Parathyroid adenoma (tissue), 2 donors: Measurements from ENCODE around the gene MPHOSPH6.

Experiments
- H2AFZ ChIP-seq: fragments of 300-600 bp; sonication (generic); one replicate; pipeline ENCODE4 v1.7.0; 2017; ENCODE audit warnings: antibody characterized with exemption, mild to moderate bottlenecking
- H3K27ac ChIP-seq: fragments of 300-600 bp; sonication (generic); one replicate; pipeline ENCODE4 v1.7.0; 2017
- H3K27me3 ChIP-seq: fragments of 300-600 bp; sonication (generic); one replicate; pipeline ENCODE4 v1.7.0; 2017; ENCODE audit warnings: low read length; ENCODE audit not compliant: control insufficient read depth, insufficient read depth
- H3K36me3 ChIP-seq: fragments of 300-600 bp; sonication (generic); one replicate; pipeline ENCODE4 v1.7.0; 2017; ENCODE audit warnings: low read length; ENCODE audit not compliant: control insufficient read depth, insufficient read depth
- H3K4me1 ChIP-seq: fragments of 300-600 bp; sonication (generic); one replicate; pipeline ENCODE4 v1.7.0; 2017; ENCODE audit warnings: control low read depth
- H3K4me2 ChIP-seq: fragments of 300-600 bp; sonication (generic); one replicate; pipeline ENCODE4 v1.7.0; 2017; ENCODE audit warnings: low read length
- H3K4me3 ChIP-seq: fragments of 300-600 bp; sonication (generic); one replicate; pipeline ENCODE4 v1.7.0; 2017; ENCODE audit warnings: low read depth, low read length
- H3K79me2 ChIP-seq: fragments of 300-600 bp; sonication (generic); one replicate; pipeline ENCODE4 v1.7.0; 2017; ENCODE audit warnings: control low read depth
- H3K9ac ChIP-seq: fragments of 300-600 bp; sonication (generic); one replicate; pipeline ENCODE4 v1.7.0; 2017; ENCODE audit warnings: mild to moderate bottlenecking
- H3K9me3 ChIP-seq: fragments of 300-600 bp; sonication (generic); one replicate; pipeline ENCODE4 v1.7.0; 2017; ENCODE audit warnings: low read length; ENCODE audit not compliant: control insufficient read depth
- TF ChIP-seq, protein P1 (sequence below): fragments of 300-600 bp; sonication (generic); IDR thresholded peaks from one replicate; pipeline ENCODE4 v1.7.0; 2017; ENCODE audit warnings: antibody characterized with exemption, mild to moderate bottlenecking
- donor health status: primary hyperparathyroidism.

The MPHOSPH6 gene

DNA sequence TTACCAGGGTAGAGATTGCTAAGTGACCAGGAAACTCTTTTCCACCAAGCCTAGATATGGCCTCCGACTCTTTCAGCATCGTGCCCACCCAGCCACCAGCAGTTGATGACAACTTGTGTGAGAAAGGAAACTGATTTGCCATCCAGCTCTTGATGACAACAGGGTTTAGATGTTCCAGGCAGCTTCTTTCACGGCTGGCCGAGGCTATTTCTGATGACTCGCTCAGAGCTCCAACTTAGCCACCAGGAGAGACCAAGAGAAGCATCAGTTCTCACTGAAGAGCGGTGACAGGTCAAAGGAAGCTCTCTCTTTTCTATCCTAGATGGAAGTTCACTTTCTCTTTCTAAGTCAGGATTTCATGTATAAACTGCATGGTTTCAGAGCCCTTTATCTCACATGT lies 61.2 kb downstream of the MPHOSPH6 start:
- Histone ChIP-seq H3K27ac (no peak overlapping the region), H3K9me3 (no peaks in the 10 kb centered on the region), H3K9ac (no peak overlapping the region), H3K27me3 (no peaks in the 10 kb centered on the region), H2AFZ (no peak overlapping the region), H3K4me1 (no peaks in the 10 kb centered on the region), H3K4me3 (no peak overlapping the region), H3K36me3 (no peaks in the 10 kb centered on the region), H3K4me2 (no peak overlapping the region), H3K79me2 (no peaks in the 10 kb centered on the region)
- TF ChIP-seq, protein P1, sequence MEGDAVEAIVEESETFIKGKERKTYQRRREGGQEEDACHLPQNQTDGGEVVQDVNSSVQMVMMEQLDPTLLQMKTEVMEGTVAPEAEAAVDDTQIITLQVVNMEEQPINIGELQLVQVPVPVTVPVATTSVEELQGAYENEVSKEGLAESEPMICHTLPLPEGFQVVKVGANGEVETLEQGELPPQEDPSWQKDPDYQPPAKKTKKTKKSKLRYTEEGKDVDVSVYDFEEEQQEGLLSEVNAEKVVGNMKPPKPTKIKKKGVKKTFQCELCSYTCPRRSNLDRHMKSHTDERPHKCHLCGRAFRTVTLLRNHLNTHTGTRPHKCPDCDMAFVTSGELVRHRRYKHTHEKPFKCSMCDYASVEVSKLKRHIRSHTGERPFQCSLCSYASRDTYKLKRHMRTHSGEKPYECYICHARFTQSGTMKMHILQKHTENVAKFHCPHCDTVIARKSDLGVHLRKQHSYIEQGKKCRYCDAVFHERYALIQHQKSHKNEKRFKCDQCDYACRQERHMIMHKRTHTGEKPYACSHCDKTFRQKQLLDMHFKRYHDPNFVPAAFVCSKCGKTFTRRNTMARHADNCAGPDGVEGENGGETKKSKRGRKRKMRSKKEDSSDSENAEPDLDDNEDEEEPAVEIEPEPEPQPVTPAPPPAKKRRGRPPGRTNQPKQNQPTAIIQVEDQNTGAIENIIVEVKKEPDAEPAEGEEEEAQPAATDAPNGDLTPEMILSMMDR: no peak

DNA sequence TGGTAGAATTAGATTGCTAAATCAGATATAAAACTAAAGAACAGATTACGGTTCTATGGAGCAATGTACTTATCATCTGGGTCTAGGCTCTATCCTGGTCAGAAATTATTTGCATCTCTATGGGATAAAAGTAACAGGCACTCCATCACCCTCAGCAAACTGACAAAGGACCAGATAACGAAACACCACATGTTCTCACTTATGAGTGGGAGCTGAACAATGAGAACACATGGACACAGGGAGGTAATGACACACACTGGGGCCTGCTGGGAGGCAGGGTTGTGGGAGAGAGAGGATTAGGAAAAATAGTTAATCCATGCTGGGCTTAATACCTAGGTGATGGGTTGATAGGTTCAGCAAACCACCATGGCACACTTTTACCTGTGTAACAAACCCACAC lies 61.9 kb downstream of the MPHOSPH6 start:
- Histone ChIP-seq H3K27me3 (no peaks in the 10 kb centered on the region), H3K36me3 (no peaks in the 10 kb centered on the region), H3K4me2 (no peak overlapping the region), H3K4me1 (no peaks in the 10 kb centered on the region), H2AFZ (no peak overlapping the region), H3K27ac (no peak overlapping the region), H3K79me2 (no peaks in the 10 kb centered on the region), H3K9ac (no peak overlapping the region), H3K9me3 (no peaks in the 10 kb centered on the region), H3K4me3 (no peak overlapping the region)
- TF ChIP-seq, protein P1: no peak

DNA sequence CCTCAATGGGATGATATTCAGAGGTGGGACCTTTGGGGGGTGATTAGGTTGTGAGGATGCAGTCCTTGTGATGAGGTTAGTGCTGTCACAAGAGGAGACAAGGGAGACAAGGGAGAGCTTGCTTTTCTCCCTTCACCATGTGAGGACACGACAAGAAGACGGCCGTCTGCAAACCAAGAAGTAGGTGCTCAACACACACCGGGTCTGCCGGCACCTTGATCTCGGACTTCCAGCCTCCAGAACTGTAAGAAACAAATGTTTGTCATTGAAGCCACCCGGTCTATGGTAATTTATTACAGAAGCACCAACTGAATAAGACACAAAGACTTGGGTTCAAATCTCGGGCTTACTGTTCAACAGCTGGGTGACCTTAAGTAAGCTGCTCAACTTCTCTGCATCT lies 64.9 kb downstream of the MPHOSPH6 start:
- no peak overlapping the region for H3K4me2 ChIP-seq
- H3K4me3 ChIP-seq: no peak overlapping the region
- no peaks in the 10 kb centered on the region for H3K36me3 ChIP-seq
- H3K27ac ChIP-seq: no peak overlapping the region
- no peaks in the 10 kb centered on the region for H3K79me2 ChIP-seq
- no peak overlapping the region for H3K9ac ChIP-seq
- no peaks in the 10 kb centered on the region for H3K9me3 ChIP-seq
- TF ChIP-seq, protein P1: no peak
- no peak overlapping the region for H2AFZ ChIP-seq
- no peaks in the 10 kb centered on the region for H3K4me1 ChIP-seq
- H3K27me3 ChIP-seq: no peaks in the 10 kb centered on the region
